Activated CD4-positive, alpha-beta T cell treated with anti-CD3 and anti-CD28 coated beads, Interleukin-2, amount 10 ng/mL, durations not matched to agents 24 days and 14 days (primary cell): ENCODE measurements around the gene RGS16. TPM values are rescaled to one million over a fixed set of nuclear protein-coding genes. Genes with fewer than 3 reads are reported as not detected.
A peak's percentile ranks its signal among the peaks of the same experiment; 100 is the strongest.

Source experiments
- DNase-seq: peaks from one replicate; pipeline ENCODE4 v3.0.0; 2022
- H3K27ac Mint-ChIP-seq: one replicate; pipeline ENCODE4 v1.8.0; 2022; ENCODE audit warnings: mild to moderate bottlenecking, mixed read lengths
- H3K27me3 Mint-ChIP-seq: one replicate; pipeline ENCODE4 v1.8.0; 2022; ENCODE audit warnings: mixed read lengths
- H3K36me3 Mint-ChIP-seq: one replicate; pipeline ENCODE4 v1.8.0; 2022; ENCODE audit warnings: low read depth, mild to moderate bottlenecking, mixed read lengths
- H3K4me1 Mint-ChIP-seq: one replicate; pipeline ENCODE4 v1.8.0; 2021; ENCODE audit warnings: mixed read lengths
- H3K4me3 Mint-ChIP-seq: one replicate; pipeline ENCODE4 v1.8.0; 2022; ENCODE audit warnings: mild to moderate bottlenecking, moderate library complexity, mixed read lengths
- H3K9me3 Mint-ChIP-seq: one replicate; pipeline ENCODE4 v1.8.0; 2021; ENCODE audit warnings: mixed read lengths
- intact Hi-C: fragments of 100-400 bp; cut with micrococcal nuclease; formaldehyde crosslinking; loops from one replicate; pipeline ENCODE4 v1.15.1; 2023
- total RNA-seq: library from RNA; stranded (reverse); gene quantifications from 2 replicates; pipeline ENCODE4 v1.2.3, GENCODE V29; 2022

RGS16 gene
- total RNA-seq, result 94.3 and 94.7 TPM in 2 replicates

GRCh38 chr1:182604175-182605164 lies at the start of gene RGS16:
Gene RGS16, minus strand, starts transcription at chr1:182604389. Its CDS starts 130 bp downstream, at chr1:182604259.
- H3K36me3 Mint-ChIP-seq, result no peaks in the 10 kb centered on the region
- no peak within 1 kb of the TSS for H3K27ac Mint-ChIP-seq
- H3K27me3 Mint-ChIP-seq, result peaks cover 2% of the 10 kb centered on the region
- no peak within 1 kb of the TSS for H3K4me3 Mint-ChIP-seq
- peak; percentile 98 for DNase-seq
- H3K4me1 Mint-ChIP-seq, result peaks cover 45% of the 10 kb centered on the region
- intact Hi-C loops, result loop anchor here (5.0 kb wide), 1 partner anchor 58 kb away; no protein-coding TSS in a partner anchor
- H3K9me3 Mint-ChIP-seq, result no peaks in the 10 kb centered on the region

GRCh38 chr1:182653986-182654385 lies 49.8 kb upstream of the RGS16 start:
- H3K4me3 Mint-ChIP-seq, result no peak overlapping the region
- H3K9me3 Mint-ChIP-seq, result no peaks in the 10 kb centered on the region
- peaks cover 6% of the 10 kb centered on the region for H3K4me1 Mint-ChIP-seq
- no peak overlapping the region for H3K27ac Mint-ChIP-seq
- H3K27me3 Mint-ChIP-seq, result peaks cover 12% of the 10 kb centered on the region
- intact Hi-C loops, result no loop called here
- DNase-seq, result no peak
- H3K36me3 Mint-ChIP-seq, result no peaks in the 10 kb centered on the region

- H3K36me3 Mint-ChIP-seq, result no peaks in the 10 kb centered on the region
- intact Hi-C loops, result no loop called here
- H3K9me3 Mint-ChIP-seq, result peaks cover 3% of the 10 kb centered on the region
- no peak for DNase-seq
- H3K27ac Mint-ChIP-seq, result no peak overlapping the region
- peaks cover 10% of the 10 kb centered on the region for H3K27me3 Mint-ChIP-seq
- H3K4me1 Mint-ChIP-seq, result peaks cover 6% of the 10 kb centered on the region
- no peak overlapping the region for H3K4me3 Mint-ChIP-seq
These were observed 48.7 kb upstream of the RGS16 start for GRCh38 chr1:182652933-182653332.

- H3K27me3 Mint-ChIP-seq, result no peaks in the 10 kb centered on the region
- peaks cover 3% of the 10 kb centered on the region for H3K9me3 Mint-ChIP-seq
- DNase-seq, result no peak
- intact Hi-C loops, result no loop called here
- H3K27ac Mint-ChIP-seq, result no peak overlapping the region
- H3K4me3 Mint-ChIP-seq, result no peak overlapping the region
- no peaks in the 10 kb centered on the region for H3K36me3 Mint-ChIP-seq
- peaks cover 6% of the 10 kb centered on the region for H3K4me1 Mint-ChIP-seq
These were observed 47.1 kb upstream of the RGS16 start for GRCh38 chr1:182651339-182651724.

- H3K27ac Mint-ChIP-seq, result no peak overlapping the region
- peaks cover 3% of the 10 kb centered on the region for H3K9me3 Mint-ChIP-seq
- no peaks in the 10 kb centered on the region for H3K27me3 Mint-ChIP-seq
- no peak for DNase-seq
- no peak overlapping the region for H3K4me3 Mint-ChIP-seq
- no peaks in the 10 kb centered on the region for H3K36me3 Mint-ChIP-seq
- H3K4me1 Mint-ChIP-seq, result peaks cover 6% of the 10 kb centered on the region
- intact Hi-C loops, result no loop called here
These were observed 46.6 kb upstream of the RGS16 start for GRCh38 chr1:182650678-182651338.

- H3K4me1 Mint-ChIP-seq, result peaks cover 6% of the 10 kb centered on the region
- no peak overlapping the region for H3K27ac Mint-ChIP-seq
- no peak for DNase-seq
- no peaks in the 10 kb centered on the region for H3K27me3 Mint-ChIP-seq
- intact Hi-C loops, result no loop called here
- H3K9me3 Mint-ChIP-seq, result peaks cover 9% of the 10 kb centered on the region
- no peaks in the 10 kb centered on the region for H3K36me3 Mint-ChIP-seq
- no peak overlapping the region for H3K4me3 Mint-ChIP-seq
These were observed 44.9 kb upstream of the RGS16 start for GRCh38 chr1:182649041-182649440.

GRCh38 chr1:182646739-182647138 lies 42.5 kb upstream of the RGS16 start:
- H3K4me3 Mint-ChIP-seq, result no peak overlapping the region
- H3K4me1 Mint-ChIP-seq, result peaks cover 6% of the 10 kb centered on the region
- intact Hi-C loops, result no loop called here
- peaks cover 14% of the 10 kb centered on the region for H3K9me3 Mint-ChIP-seq
- H3K36me3 Mint-ChIP-seq, result no peaks in the 10 kb centered on the region
- H3K27me3 Mint-ChIP-seq, result no peaks in the 10 kb centered on the region
- no peak for DNase-seq
- no peak overlapping the region for H3K27ac Mint-ChIP-seq

GRCh38 chr1:182644886-182645285 lies 40.7 kb upstream of the RGS16 start:
- H3K9me3 Mint-ChIP-seq, result peaks cover 14% of the 10 kb centered on the region
- no peak overlapping the region for H3K27ac Mint-ChIP-seq
- H3K27me3 Mint-ChIP-seq, result no peaks in the 10 kb centered on the region
- H3K4me3 Mint-ChIP-seq, result no peak overlapping the region
- DNase-seq, result no peak
- intact Hi-C loops, result no loop called here
- no peaks in the 10 kb centered on the region for H3K36me3 Mint-ChIP-seq
- H3K4me1 Mint-ChIP-seq, result no peaks in the 10 kb centered on the region

GRCh38 chr1:182643699-182644098 lies 39.5 kb upstream of the RGS16 start:
- Mint-ChIP-seq H3K27ac (no peak overlapping the region), H3K9me3 (peaks cover 14% of the 10 kb centered on the region), H3K36me3 (no peaks in the 10 kb centered on the region), H3K4me1 (no peaks in the 10 kb centered on the region), H3K4me3 (no peak overlapping the region), H3K27me3 (no peaks in the 10 kb centered on the region)
- no peak for DNase-seq
- intact Hi-C loops, result no loop called here

- intact Hi-C loops, result no loop called here
- Mint-ChIP-seq H3K9me3 (peaks cover 11% of the 10 kb centered on the region), H3K4me3 (no peak overlapping the region), H3K36me3 (no peaks in the 10 kb centered on the region), H3K27ac (no peak overlapping the region), H3K4me1 (no peaks in the 10 kb centered on the region), H3K27me3 (peaks cover 7% of the 10 kb centered on the region)
- DNase-seq, result no peak
These were observed 38.3 kb upstream of the RGS16 start for GRCh38 chr1:182642461-182642860.

GRCh38 chr1:182641561-182641960 lies 37.4 kb upstream of the RGS16 start:
- Mint-ChIP-seq H3K27ac (no peak overlapping the region), H3K36me3 (no peaks in the 10 kb centered on the region), H3K4me1 (no peaks in the 10 kb centered on the region), H3K4me3 (no peak overlapping the region), H3K9me3 (peaks cover 11% of the 10 kb centered on the region), H3K27me3 (peaks cover 9% of the 10 kb centered on the region)
- no peak for DNase-seq
- intact Hi-C loops, result no loop called here

GRCh38 chr1:182639330-182639729 lies 35.1 kb upstream of the RGS16 start:
- no peak overlapping the region for H3K4me3 Mint-ChIP-seq
- peaks cover 5% of the 10 kb centered on the region for H3K9me3 Mint-ChIP-seq
- H3K27ac Mint-ChIP-seq, result no peak overlapping the region
- intact Hi-C loops, result no loop called here
- H3K36me3 Mint-ChIP-seq, result no peaks in the 10 kb centered on the region
- H3K27me3 Mint-ChIP-seq, result peaks cover 17% of the 10 kb centered on the region
- no peak for DNase-seq
- H3K4me1 Mint-ChIP-seq, result no peaks in the 10 kb centered on the region

- Mint-ChIP-seq H3K36me3 (no peaks in the 10 kb centered on the region), H3K27ac (no peak overlapping the region), H3K9me3 (no peaks in the 10 kb centered on the region), H3K4me3 (no peak overlapping the region), H3K27me3 (peaks cover 23% of the 10 kb centered on the region), H3K4me1 (peaks cover 8% of the 10 kb centered on the region)
- intact Hi-C loops, result no loop called here
- DNase-seq, result no peak
These were observed 33.6 kb upstream of the RGS16 start for GRCh38 chr1:182637769-182638168.

GRCh38 chr1:182635871-182636270 lies 31.7 kb upstream of the RGS16 start:
- intact Hi-C loops, result no loop called here
- peaks cover 31% of the 10 kb centered on the region for H3K27me3 Mint-ChIP-seq
- H3K4me3 Mint-ChIP-seq, result no peak overlapping the region
- H3K36me3 Mint-ChIP-seq, result no peaks in the 10 kb centered on the region
- peaks cover 19% of the 10 kb centered on the region for H3K4me1 Mint-ChIP-seq
- no peak for DNase-seq
- H3K27ac Mint-ChIP-seq, result no peak overlapping the region
- no peaks in the 10 kb centered on the region for H3K9me3 Mint-ChIP-seq
